ENCODE measurements around the gene SSPN. TPM values are rescaled to one million over a fixed set of nuclear protein-coding genes. Genes with fewer than 3 reads are reported as not detected.

Gene SSPN
- total and polyA plus RNA-seq, 9 of the 15 experiments (the other 6 are each of a cell fraction or from before 2014, with no cell fraction given): 0.40 TPM; not detected in 8

DNA sequence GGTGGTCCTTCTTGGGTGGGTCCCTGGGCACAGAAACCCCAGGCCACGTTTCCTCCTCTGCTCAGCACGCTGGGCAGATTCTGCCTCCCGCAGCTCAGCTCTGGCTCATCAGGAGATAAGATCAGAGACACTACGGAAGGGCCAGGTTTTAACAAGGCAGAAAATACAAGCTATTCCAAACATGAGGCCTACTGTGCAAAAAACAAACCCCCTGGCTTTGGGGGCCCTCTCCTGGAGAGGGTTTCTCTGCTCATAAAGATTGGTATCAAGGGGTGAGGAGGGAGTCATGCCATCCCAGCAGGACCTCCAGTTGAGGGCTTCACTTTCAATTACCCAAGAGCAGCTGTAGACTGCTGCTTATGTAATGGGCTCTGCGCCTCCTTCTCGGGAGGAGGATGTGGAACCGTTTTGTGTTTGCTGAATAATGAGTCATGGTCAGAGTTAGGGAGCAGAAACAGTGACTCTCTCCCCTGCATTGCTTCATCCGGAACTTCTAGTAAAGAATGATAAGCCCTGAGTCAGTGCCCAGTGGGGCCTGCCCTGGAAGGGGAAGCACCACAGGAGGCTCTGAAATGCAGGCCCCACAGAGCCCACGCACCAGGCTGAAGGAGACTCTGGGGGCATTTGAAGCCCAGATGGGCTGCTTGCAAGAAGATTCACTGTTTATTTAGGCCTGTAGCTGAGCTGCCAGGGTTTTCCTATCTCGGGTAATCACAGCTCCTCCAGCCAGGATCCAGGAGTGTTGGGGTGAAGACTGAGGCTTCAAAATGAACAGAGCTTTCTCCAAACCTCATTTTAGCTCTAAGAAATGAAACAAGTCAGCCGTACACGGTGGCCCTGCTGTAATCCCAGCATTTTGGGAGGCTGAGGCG, 79.3 kb downstream of the SSPN start (continued):
- TF ChIP-seq POLR2A (conservative IDR thresholded peaks at IDR 0.05) (peak; percentile 66), BCOR (IDR thresholded peaks at IDR 0.05) (no peak), ILF3 (IDR thresholded peaks at IDR 0.05; ENCODE audit: borderline replicate concordance) (no peak), HMG20A (CRISPR knock-in tag; conservative IDR thresholded peaks at IDR 0.05) (no peak), EZH2 (IDR thresholded peaks at IDR 0.05; ENCODE audit: borderline replicate concordance, low read depth, low read length) (no peak), NR2C1 (IDR thresholded peaks at IDR 0.05) (peak; percentile 52; the same call in 1 of the 2 replicates), NR2C1 (tag; IDR thresholded peaks at IDR 0.05) (peak; percentile 69; the same call in 1 of the 2 replicates), ZBTB17 (CRISPR knock-in tag; IDR thresholded peaks at IDR 0.05) (no peak), NFXL1 (CRISPR knock-in tag; IDR thresholded peaks at IDR 0.05) (peak; percentile 44; the same call in 1 of the 2 replicates), CBFA2T2 (conservative IDR thresholded peaks at IDR 0.05) (peak; percentile 71), SMARCC2 (IDR thresholded peaks at IDR 0.05; ENCODE audit: low read depth) (peak; percentile 94), KLF1 (tag; IDR thresholded peaks at IDR 0.05) (peak; percentile 33; the same call in 1 of the 2 replicates), RBFOX2 (IDR thresholded peaks at IDR 0.05; ENCODE audit: low read depth, low read length) (peak; percentile 42; the same call in 1 of the 2 replicates)
- TF ChIP-seq, protein P1, sequence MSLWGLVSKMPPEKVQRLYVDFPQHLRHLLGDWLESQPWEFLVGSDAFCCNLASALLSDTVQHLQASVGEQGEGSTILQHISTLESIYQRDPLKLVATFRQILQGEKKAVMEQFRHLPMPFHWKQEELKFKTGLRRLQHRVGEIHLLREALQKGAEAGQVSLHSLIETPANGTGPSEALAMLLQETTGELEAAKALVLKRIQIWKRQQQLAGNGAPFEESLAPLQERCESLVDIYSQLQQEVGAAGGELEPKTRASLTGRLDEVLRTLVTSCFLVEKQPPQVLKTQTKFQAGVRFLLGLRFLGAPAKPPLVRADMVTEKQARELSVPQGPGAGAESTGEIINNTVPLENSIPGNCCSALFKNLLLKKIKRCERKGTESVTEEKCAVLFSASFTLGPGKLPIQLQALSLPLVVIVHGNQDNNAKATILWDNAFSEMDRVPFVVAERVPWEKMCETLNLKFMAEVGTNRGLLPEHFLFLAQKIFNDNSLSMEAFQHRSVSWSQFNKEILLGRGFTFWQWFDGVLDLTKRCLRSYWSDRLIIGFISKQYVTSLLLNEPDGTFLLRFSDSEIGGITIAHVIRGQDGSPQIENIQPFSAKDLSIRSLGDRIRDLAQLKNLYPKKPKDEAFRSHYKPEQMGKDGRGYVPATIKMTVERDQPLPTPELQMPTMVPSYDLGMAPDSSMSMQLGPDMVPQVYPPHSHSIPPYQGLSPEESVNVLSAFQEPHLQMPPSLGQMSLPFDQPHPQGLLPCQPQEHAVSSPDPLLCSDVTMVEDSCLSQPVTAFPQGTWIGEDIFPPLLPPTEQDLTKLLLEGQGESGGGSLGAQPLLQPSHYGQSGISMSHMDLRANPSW (CRISPR knock-in tag; IDR thresholded peaks at IDR 0.05): no peak
- TF ChIP-seq, protein P2, sequence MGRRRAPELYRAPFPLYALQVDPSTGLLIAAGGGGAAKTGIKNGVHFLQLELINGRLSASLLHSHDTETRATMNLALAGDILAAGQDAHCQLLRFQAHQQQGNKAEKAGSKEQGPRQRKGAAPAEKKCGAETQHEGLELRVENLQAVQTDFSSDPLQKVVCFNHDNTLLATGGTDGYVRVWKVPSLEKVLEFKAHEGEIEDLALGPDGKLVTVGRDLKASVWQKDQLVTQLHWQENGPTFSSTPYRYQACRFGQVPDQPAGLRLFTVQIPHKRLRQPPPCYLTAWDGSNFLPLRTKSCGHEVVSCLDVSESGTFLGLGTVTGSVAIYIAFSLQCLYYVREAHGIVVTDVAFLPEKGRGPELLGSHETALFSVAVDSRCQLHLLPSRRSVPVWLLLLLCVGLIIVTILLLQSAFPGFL (CRISPR knock-in tag; IDR thresholded peaks at IDR 0.05): no peak
- TF ChIP-seq, protein P3, sequence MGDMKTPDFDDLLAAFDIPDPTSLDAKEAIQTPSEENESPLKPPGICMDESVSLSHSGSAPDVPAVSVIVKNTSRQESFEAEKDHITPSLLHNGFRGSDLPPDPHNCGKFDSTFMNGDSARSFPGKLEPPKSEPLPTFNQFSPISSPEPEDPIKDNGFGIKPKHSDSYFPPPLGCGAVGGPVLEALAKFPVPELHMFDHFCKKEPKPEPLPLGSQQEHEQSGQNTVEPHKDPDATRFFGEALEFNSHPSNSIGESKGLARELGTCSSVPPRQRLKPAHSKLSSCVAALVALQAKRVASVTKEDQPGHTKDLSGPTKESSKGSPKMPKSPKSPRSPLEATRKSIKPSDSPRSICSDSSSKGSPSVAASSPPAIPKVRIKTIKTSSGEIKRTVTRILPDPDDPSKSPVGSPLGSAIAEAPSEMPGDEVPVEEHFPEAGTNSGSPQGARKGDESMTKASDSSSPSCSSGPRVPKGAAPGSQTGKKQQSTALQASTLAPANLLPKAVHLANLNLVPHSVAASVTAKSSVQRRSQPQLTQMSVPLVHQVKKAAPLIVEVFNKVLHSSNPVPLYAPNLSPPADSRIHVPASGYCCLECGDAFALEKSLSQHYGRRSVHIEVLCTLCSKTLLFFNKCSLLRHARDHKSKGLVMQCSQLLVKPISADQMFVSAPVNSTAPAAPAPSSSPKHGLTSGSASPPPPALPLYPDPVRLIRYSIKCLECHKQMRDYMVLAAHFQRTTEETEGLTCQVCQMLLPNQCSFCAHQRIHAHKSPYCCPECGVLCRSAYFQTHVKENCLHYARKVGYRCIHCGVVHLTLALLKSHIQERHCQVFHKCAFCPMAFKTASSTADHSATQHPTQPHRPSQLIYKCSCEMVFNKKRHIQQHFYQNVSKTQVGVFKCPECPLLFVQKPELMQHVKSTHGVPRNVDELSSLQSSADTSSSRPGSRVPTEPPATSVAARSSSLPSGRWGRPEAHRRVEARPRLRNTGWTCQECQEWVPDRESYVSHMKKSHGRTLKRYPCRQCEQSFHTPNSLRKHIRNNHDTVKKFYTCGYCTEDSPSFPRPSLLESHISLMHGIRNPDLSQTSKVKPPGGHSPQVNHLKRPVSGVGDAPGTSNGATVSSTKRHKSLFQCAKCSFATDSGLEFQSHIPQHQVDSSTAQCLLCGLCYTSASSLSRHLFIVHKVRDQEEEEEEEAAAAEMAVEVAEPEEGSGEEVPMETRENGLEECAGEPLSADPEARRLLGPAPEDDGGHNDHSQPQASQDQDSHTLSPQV (IDR thresholded peaks at IDR 0.05): peak; percentile 97

All from K562 (cell line).